IPS DF 4.7 (cell line): Measurements from ENCODE around the gene RUFY3.

Experiments used
- DNase-seq: peaks from one replicate; pipeline ENCODE4 v3.0.0-alpha.2; 2013; ENCODE audit warnings: low spot score; ENCODE audit errors: extremely low read depth

Gene RUFY3

DNA sequence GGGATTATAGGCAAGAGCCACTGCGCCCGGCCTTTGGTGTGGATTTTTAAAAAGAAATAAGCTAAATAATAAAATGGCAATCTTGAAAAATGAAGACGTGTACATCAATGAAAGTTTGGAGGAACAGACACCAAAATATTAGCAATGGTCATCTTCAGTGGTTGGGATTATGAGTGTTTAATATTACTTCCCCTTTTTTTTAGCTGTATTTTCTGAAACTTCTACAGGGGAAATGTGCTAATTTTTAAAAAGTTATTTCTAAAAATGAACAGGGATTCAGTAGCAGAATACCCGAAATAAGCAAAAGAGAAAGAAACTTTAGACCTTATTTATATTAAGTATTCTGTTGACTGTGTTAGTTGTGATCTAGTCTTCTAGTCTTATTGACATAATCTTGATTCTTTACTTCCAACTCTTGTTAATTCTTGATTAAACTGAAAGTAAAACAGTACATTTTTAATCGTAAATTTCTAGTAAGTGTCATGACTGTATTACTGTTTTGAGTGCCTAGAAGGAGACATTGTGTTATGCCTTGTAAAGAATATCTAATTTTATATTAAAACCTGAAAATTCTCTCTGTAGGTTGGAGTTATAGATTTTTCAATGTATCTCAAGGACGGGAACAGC lies 51.3 kb downstream of the RUFY3 start:
- no peak for DNase-seq

- DNase-seq: no peak
Observed at GRCh38 chr4:70778888-70779422, 57.2 kb downstream of the RUFY3 start.

GRCh38 chr4:70783096-70783495 lies 61.3 kb downstream of the RUFY3 start:
- DNase-seq: no peak

DNA sequence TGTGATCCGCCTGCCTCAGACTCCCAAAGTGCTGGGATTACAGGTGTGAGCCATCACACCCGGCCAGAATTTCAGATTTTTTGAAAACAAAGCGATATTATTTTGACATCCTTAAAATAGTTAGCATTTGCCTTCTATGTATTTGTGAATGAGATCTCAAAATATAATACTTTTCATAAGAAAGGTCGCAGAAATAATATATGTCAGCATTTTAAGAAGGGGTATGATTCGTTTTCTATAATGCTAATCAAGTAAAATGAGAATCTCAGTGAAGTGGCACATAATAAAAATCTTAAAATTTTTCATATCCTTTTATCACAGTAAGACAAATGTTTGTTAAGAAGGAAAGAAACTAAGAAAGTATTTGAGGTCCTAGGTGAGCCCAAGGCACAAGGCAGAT lies 65.7 kb downstream of the RUFY3 start:
- no peak for DNase-seq

DNA sequence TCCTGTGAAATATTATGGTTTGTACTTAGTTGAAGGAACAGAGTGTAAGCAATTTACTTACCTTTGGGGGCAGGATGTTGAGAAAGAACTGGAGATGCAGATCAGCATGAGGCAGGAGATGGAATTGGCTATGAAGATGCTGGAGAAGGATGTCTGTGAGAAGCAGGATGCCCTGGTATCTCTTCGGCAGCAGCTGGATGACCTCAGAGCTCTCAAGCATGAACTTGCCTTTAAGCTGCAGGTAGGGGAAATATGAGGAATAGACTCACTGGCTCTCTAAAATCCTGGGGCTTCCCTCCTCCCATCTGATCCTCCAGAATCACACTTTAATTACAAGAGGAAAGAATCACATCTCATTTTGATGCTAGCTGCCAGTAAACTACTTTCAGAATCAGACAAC lies 67.0 kb downstream of the RUFY3 start:
- DNase-seq: no peak

GRCh38 chr4:70793626-70794025 lies 71.9 kb downstream of the RUFY3 start:
- no peak for DNase-seq

DNA sequence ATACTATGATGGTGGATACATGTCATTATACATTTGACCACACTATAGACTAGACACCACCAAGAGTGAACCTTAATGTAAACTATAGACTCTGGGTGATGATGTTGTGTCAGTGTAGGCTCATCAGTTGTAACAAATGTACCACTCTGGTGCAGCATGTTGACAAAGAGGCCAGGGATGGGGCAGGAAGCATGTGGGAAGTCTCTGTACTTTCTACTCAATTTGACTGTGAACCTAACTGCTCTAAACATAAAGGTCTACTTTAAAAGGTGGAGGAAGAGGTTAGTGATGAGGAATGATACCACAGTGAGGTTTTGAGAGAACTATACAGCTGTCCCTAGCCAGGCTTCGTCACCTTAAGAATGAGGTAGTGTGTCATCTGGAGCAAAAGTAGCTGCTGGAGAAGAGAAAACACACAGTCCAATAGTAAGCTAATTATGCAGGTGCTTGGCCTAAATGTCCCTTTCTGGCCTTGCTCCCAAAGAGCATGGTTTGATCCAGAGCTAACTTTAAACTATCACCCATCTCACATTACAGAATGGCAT lies 79.6 kb downstream of the RUFY3 start:
- DNase-seq: no peak

DNA sequence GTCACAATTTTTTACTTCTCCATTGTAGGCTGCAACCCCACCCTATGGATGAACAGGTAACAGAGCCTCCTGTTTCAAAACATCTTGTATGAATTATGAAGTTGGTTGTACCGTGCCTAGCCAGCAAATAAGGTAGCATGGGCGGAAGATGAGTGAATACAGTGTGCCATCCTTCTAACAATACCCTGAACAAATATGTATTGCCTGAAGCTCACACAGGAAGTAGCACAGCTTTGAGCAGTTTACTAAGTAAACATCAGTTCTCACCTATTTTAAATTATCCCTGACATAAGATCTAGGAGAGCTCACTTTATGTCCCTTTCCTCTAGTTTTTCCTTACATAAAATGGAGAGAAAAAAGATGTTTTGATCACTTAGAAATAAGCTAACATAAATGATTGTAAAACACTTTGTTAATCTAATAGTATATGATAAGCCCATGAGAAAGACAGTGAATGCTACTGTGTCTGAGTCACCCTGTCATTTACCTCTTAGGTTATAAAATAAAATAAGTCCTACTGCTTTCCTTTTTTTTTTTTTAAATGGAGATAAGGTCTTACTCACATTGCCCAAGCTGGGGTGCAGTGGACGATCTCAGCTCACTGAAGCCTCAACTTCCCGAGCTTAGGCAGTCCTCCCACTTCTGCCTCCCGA lies 81.3 kb downstream of the RUFY3 start:
- no peak for DNase-seq

DNA sequence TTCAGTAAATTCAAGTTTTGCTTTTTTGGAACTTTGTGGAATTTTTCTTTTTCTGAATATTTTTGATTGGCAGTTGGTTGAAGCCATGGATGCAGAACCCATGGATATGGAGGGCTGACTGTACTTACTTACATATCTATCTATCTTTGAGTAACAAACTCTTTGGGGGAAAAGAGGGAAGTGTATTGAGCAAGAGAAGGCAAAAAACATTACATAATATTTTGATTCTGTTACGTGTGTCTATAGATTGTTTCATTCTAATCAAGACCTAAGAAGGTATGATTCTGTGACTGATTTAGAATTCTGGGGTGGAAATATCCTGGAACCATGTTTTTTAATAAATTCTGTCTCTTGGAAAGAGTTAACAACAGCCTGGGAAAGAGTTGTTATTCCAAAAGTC lies 86.4 kb downstream of the RUFY3 start:
- DNase-seq: no peak

DNA sequence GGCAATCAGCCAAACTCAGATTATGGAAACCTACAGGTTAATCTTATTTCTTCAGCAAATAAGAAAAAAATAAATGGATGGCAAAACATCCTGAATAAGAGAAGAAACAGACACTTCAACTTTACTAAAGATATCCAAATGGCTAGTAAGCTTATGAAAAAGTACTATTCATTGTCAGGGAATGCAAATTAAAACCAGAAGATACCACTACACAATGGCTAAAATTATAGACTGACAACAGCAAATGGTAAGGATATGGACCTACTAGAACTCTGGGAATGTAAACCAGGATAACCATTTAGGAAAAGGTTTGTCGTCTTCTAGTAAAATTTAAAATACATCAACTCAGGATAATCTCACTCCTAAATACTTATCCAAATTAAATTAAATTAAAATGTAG lies 93.6 kb downstream of the RUFY3 start:
- no peak for DNase-seq

DNA sequence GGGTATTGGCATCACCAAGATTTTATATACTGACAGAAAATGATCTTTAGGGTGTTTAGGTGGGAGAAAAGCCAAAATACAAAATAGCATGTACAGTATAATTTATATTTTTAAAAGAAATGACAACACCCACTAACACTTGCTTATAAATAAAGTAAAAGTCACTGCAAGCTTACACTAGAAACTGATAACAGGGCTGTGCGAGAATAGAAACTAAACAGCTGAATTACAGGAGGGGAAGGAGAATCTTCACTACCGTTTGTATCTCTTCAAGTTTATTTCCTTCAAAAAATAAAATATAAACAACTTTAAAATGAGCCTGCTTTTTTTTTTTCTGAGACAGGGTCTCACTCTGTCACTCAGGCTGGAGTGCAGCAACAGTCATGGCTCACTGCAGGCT lies 95.1 kb downstream of the RUFY3 start:
- no peak for DNase-seq

DNA sequence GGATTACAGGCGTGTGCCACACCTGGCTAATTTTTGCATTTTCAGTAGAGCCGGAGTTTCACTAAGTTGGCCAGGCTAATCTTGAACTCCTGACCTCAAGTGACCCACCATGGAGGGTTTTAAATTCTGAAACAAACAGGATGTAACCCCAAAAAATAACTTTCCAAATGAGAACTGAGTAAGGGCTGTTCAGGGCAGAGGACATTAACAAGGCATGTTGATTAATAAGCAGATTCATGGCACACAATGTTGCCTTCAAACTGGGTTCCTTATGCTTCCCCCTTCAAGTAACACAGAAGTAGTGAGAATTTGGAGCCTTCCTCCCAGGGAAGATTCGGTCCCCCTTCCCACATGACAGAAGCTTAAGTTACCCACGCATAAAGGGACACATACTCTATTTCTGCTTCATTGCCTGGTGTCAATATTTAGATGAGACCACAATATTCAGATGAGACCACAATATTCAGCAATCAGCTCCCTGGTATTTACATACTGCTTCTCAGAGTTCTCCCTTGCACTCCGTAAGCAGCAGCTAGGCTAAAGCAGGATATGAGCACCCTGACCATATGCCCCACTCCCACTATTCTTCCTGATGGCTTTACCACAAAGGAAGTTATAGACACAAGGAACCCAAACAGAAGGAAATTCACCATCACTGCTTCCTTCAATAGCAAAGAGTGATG lies 96.5 kb downstream of the RUFY3 start:
- no peak for DNase-seq

DNA sequence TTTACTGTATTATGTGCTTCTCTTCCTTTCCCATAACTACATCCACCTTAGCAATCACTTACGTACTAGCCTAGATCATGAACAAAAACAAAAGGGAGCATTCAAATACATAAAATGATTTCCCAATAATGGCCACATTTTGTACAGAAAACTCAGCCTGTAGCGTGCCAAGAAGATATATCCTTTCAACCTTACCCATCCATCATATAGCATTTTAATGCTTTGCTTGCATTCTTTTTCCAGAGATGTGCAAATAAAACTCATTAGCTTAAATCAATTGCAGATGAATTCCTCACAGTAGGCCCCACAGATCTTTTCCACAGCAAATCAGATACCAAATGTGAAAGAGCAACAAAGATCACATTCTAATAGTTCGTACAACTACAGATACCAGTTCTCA lies 97.2 kb downstream of the RUFY3 start:
- DNase-seq: no peak

DNA sequence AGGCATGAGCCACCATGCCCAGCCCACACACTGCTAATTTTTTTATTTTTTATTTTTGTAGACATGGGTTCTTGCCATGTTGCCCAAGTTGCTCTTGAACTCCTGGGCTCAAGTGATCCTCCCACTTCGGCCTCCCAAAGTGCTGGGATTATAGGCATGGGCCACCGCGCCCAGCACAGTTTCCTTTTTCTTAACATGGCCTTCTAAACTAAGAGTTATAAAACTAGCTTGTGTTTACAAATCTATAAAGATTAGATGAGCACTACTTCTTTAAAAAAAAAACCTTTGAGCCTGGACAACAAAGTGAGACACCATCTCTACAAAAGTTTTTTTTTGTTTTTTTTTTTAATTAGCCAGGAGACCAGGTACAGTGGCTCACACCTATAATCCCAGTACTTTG lies 107.3 kb downstream of the RUFY3 start:
- DNase-seq: no peak

- no peak for DNase-seq
Observed at GRCh38 chr4:70829492-70829891, 107.7 kb downstream of the RUFY3 start.

- no peak for DNase-seq
Observed at GRCh38 chr4:70830054-70830453, 108.3 kb downstream of the RUFY3 start.

DNA sequence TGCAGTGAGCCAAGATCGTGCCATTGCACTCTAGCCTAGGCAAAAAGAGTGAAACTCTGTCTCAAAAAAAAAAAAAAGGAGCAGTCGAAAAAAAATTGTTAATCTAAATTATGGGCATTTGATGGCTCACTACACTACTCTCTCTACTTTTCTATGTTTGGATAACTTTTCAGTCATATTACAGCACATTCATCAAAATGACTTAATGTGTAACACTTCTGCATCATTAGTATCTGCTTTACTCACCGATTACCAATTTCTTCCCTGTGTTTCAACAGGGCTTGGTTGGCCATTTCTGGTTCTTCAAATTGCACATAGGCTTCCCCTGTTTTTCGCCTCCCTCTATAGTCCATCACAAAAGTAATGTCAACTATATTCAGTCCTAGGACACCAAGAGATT lies 109.5 kb downstream of the RUFY3 start:
- no peak for DNase-seq

- DNase-seq: no peak
Observed at GRCh38 chr4:70833675-70834074, 111.9 kb downstream of the RUFY3 start.

- DNase-seq: no peak
Observed at GRCh38 chr4:70836081-70836480, 114.3 kb downstream of the RUFY3 start.

DNA sequence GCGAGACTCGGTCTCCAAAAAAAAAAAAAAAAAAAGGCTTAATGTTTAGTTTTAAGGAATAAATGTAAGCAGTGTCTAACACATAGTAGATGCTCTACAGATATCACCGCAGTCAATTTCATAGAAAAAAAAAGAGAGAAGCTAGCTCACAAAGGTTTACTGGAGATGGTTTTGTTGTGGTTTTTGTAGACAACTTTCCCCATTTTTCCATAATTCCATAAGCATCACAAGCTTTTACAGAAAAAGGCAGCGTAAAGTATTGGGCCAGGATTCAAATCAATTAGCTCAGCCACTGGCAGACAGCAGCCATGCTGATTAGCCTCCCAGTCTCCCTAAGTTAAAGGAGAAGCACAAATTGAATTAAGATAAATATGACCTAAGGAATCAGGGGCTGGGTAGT lies 116.4 kb downstream of the RUFY3 start:
- DNase-seq: no peak

DNA sequence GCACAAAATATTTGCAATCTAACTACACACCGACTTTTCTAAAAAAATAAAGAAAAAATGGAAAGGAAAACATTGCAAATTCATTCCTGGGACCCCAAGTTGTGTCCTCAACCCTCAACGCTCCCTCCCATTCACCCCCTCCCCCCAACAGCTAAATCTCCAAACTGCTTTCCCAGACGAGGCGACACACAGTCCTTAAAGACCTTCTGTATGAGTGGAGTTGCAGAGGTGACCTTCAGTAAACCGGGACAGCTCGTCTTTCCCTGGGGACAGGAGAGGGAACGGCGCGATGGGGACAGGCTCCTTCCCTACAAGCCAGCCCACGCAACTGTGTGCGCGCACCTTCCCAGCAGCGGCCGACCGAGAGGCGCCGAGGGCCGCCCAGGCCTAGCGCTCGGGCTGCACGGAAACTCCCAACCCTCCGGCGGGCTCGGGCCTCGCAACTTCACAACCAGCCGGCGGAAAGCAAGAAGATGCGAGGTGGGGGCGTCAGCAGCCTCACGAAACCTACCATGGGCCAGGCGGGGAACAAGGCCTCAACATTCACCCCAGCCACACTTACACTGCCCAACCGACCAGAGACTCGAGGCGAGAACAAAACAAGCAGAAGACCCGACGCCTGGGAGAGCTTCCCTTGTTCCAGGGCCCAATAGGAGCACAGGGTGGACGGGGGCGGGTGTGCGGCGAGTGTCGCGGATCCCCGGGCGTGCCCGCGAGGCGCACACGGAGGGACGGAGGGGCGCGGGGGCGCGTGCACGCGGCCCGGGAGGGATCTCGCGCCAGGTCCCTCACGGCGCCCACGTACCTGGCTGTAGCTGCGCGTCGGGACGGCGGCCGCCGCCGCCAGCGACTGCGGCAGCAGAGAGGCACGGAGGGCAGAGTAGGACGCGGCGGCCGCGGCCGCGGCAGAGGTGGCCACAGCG lies 117.2 kb downstream of the RUFY3 start:
- DNase-seq: no peak
